ENCODE results near the gene MRPL52.
"Not testable (repeated sequence)": the region's sequence is repeated elsewhere in the genome, so short reads cannot be mapped to it uniquely, and the experiment has no call there.

The MRPL52 gene

GRCh38 chr14:22824711-22825359, 4.9 kb upstream of the MRPL52 start (continued):
- TF ChIP-seq, protein P1, sequence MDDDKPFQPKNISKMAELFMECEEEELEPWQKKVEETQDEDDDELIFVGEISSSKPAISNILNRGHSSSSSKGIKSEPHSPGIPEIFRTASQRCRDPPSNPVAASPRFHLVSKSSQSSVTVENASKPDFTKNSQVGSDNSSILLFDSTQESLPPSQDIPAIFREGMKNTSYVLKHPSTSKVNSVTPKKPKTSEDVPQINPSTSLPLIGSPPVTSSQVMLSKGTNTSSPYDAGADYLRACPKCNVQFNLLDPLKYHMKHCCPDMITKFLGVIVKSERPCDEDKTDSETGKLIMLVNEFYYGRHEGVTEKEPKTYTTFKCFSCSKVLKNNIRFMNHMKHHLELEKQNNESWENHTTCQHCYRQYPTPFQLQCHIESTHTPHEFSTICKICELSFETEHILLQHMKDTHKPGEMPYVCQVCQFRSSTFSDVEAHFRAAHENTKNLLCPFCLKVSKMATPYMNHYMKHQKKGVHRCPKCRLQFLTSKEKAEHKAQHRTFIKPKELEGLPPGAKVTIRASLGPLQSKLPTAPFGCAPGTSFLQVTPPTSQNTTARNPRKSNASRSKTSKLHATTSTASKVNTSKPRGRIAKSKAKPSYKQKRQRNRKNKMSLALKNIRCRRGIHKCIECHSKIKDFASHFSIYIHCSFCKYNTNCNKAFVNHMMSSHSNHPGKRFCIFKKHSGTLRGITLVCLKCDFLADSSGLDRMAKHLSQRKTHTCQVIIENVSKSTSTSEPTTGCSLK (tag by site-specific recombination; IDR thresholded peaks at IDR 0.05): no peak
- TF ChIP-seq ZNF10 (tag by site-specific recombination; IDR thresholded peaks at IDR 0.05) (peak; percentile 70), ZNF184 (tag by site-specific recombination; IDR thresholded peaks at IDR 0.05) (no peak), ZNF548 (tag by site-specific recombination; IDR thresholded peaks at IDR 0.05) (no peak), ZNF629 (tag by site-specific recombination; IDR thresholded peaks at IDR 0.05) (peak; percentile 94), ZBTB20 (tag by site-specific recombination; IDR thresholded peaks at IDR 0.05) (no peak), ZNF426 (tag by site-specific recombination; IDR thresholded peaks at IDR 0.05) (no peak), HOXC10 (CRISPR knock-in tag; IDR thresholded peaks at IDR 0.05) (no peak), ZNF366 (tag by site-specific recombination; conservative IDR thresholded peaks at IDR 0.05) (peak; percentile 68), ZNF423 (tag by site-specific recombination; IDR thresholded peaks at IDR 0.05) (no peak), SETDB1 (IDR thresholded peaks at IDR 0.05; ENCODE audit: insufficient read length, low read length) (no peak), ZNF394 (tag by site-specific recombination; IDR thresholded peaks at IDR 0.05; ENCODE audit: borderline replicate concordance) (no peak), PATZ1 (tag by site-specific recombination; IDR thresholded peaks at IDR 0.05) (peak; percentile 32; the same call in 1 of the 2 replicates), ZNF529 (tag by site-specific recombination; IDR thresholded peaks at IDR 0.05; ENCODE audit: insufficient replicate concordance) (no peak), ZNF521 (tag by site-specific recombination; IDR thresholded peaks at IDR 0.05) (no peak), ZIC2 (tag by site-specific recombination; IDR thresholded peaks at IDR 0.05) (no peak)
- TF ChIP-seq, protein P2, sequence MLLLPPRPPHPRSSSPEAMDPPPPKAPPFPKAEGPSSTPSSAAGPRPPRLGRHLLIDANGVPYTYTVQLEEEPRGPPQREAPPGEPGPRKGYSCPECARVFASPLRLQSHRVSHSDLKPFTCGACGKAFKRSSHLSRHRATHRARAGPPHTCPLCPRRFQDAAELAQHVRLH (tag by site-specific recombination; IDR thresholded peaks at IDR 0.05): no peak
- TF ChIP-seq, protein P3, sequence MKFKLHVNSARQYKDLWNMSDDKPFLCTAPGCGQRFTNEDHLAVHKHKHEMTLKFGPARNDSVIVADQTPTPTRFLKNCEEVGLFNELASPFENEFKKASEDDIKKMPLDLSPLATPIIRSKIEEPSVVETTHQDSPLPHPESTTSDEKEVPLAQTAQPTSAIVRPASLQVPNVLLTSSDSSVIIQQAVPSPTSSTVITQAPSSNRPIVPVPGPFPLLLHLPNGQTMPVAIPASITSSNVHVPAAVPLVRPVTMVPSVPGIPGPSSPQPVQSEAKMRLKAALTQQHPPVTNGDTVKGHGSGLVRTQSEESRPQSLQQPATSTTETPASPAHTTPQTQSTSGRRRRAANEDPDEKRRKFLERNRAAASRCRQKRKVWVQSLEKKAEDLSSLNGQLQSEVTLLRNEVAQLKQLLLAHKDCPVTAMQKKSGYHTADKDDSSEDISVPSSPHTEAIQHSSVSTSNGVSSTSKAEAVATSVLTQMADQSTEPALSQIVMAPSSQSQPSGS (tag by site-specific recombination; IDR thresholded peaks at IDR 0.05; ENCODE audit: low read depth): peak; percentile 22
- TF ChIP-seq, protein P4, sequence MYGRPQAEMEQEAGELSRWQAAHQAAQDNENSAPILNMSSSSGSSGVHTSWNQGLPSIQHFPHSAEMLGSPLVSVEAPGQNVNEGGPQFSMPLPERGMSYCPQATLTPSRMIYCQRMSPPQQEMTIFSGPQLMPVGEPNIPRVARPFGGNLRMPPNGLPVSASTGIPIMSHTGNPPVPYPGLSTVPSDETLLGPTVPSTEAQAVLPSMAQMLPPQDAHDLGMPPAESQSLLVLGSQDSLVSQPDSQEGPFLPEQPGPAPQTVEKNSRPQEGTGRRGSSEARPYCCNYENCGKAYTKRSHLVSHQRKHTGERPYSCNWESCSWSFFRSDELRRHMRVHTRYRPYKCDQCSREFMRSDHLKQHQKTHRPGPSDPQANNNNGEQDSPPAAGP (tag by site-specific recombination; IDR thresholded peaks at IDR 0.05): no peak
- TF ChIP-seq, protein P5, sequence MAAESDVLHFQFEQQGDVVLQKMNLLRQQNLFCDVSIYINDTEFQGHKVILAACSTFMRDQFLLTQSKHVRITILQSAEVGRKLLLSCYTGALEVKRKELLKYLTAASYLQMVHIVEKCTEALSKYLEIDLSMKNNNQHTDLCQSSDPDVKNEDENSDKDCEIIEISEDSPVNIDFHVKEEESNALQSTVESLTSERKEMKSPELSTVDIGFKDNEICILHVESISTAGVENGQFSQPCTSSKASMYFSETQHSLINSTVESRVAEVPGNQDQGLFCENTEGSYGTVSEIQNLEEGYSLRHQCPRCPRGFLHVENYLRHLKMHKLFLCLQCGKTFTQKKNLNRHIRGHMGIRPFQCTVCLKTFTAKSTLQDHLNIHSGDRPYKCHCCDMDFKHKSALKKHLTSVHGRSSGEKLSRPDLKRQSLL (tag by site-specific recombination; IDR thresholded peaks at IDR 0.05): no peak

DNA sequence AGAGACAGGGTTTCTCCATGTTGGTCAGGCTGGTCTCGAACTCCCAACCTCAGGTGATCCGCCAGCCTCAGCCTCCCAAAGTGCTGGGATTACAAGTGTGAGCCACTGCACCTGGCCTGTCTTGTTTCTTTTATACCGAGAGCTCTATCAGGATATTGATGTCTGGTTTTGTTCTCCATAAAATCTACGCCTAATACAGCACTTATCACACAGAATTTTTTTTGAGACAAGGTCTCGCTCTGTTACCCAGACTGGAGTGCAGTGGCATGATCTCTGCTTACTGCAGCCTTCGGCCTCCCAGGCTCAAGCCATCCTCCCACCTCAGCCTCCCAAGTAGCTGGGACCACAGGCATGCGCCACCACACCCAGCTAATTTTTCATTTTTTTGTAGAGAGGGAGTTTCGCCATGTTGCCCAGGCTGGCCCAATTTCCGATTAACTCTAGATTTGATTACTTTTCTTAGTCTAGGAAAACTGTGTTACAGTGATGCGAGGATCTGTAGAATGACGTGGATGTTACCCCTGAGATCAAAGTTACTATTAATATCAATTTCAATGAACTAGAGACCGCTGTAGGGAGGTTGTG, 519 bp upstream of the MRPL52 start:
- H3K36me3 ChIP-seq (ENCODE audit: control insufficient read depth in 2 of 2, insufficient read depth in 1 of 2, low read length in 2 of 2): peaks cover 23 to 26% of the 10 kb centered on the region in 2 experiments; a peak in 2 of 3 replicates
- H3K4me3 ChIP-seq (ENCODE audit: low read depth, low read length); H3K9me3 ChIP-seq (ENCODE audit: control insufficient read depth, insufficient read depth, low read depth, low read length); H3K27ac ChIP-seq (ENCODE audit: extremely low read depth, low read depth, low read length); H3K4me1 ChIP-seq (ENCODE audit: control insufficient read depth, insufficient read depth, low read length): not testable (repeated sequence)
- POLR2A ChIA-PET: interaction anchor here (0.7 kb wide), 1 partner anchor 155 kb away, joined by 3 read pairs; no protein-coding TSS in a partner anchor
- CTCF ChIA-PET: interaction anchor here (0.9 to 2.7 kb wide), 4 partner anchors 9 to 25 kb away, joined by 3 to 9 read pairs (median 4); no protein-coding TSS in a partner anchor
